Neural cell (in vitro differentiated cells): Measurements from ENCODE around the gene FAM168B.

ENCODE experiments used
- CTCF ChIP-seq: fragments of 450-650 bp; IDR thresholded peaks from 2 replicates; pipeline ENCODE4 v1.5.1; 2014; ENCODE audit warnings: antibody characterized with exemption, mild to moderate bottlenecking, moderate library complexity; ENCODE audit not compliant: poor library complexity, severe bottlenecking
- EP300 ChIP-seq: fragments of 450-650 bp; conservative IDR thresholded peaks from 2 replicates; pipeline ENCODE4 v1.6.1; 2014; ENCODE audit warnings: antibody characterized with exemption, mild to moderate bottlenecking, moderate library complexity; ENCODE audit not compliant: poor library complexity, severe bottlenecking
- EZH2 ChIP-seq: fragments of 200-600, 300-800 bp; shearing (Covaris generic), sonication (generic); IDR thresholded peaks from 2 replicates; pipeline ENCODE4 v1.6.1; 2014; ENCODE audit warnings: antibody characterized with exemption, low read length, borderline replicate concordance, mild to moderate bottlenecking; ENCODE audit not compliant: insufficient read depth, poor library complexity, severe bottlenecking
- MXI1 ChIP-seq: fragments of 450-650 bp; conservative IDR thresholded peaks from 2 replicates; pipeline ENCODE4 v1.6.1; 2014; ENCODE audit warnings: antibody characterized with exemption, mild to moderate bottlenecking; ENCODE audit not compliant: poor library complexity, severe bottlenecking
- REST ChIP-seq: IDR thresholded peaks from 2 replicates; pipeline ENCODE4 v1.6.1; 2012; ENCODE audit warnings: borderline replicate concordance

GRCh38 chr2:131046918-131047652 is 46.2 kb downstream of the FAM168B start:
- no peak for TF ChIP-seq CTCF
- TF ChIP-seq EZH2 = no peak
- TF ChIP-seq MXI1 = no peak
- TF ChIP-seq REST = no peak
- TF ChIP-seq EP300 = no peak
